HG02571 (cell line): Measurements from ENCODE around the gene CKB.
"Not testable (repeated sequence)": the region's sequence is repeated elsewhere in the genome, so short reads cannot be mapped to it uniquely, and the experiment has no call there.

Experiments
- ATAC-seq: cut with Tn5 transposase; IDR thresholded peaks from one replicate; pipeline ENCODE4 v1.9.1; 2021; ENCODE audit warnings: mild to moderate bottlenecking, moderate library complexity; ENCODE audit not compliant: unreplicated experiment

CKB gene

GRCh38 chr14:103514596-103515421 lies 7.8 kb downstream of the CKB start:
- ATAC-seq, result no peak

DNA sequence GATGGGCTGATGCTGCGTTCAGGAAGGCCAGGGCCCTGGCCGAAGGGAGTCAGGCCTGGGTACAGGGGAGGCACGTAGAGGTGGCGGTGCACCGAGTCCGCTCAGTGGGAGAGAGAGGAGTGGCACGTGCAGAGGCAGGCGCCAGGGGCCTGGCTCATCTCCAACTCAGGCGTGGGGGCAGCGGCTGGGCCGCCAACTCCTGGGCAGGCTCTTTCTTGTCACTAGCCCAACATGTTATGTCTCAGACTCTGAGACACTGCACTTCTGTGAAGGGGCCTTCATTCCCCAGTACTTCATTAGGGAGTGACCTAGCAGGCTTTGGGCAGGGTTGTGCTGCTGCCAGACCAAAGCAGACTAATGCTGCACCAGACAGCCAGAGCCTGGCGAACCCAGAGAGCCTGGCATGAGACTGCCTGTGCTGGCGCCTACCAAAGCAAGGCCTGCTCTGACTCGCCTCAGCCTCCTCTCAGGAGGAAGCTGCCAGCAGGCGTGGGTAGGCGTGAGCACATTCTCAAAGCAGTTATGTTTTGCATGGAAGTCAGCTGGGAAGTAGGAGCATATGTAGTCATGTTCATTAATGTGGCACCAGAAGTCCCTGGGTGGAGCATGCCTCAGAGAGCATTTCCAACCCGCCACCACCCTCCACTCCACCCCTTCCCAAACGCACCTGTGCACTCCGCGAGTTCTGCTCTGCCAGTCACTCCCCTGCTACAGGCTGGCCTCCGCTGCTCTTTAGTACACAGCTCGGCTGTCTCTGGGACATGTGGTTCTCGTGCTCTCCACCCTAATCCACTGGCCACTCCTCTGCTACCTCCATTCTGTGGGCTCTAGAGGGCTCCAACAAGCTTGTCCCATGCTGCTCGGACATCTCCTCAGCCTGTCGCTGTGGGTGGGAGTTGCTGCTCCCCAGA lies 9.7 kb downstream of the CKB start:
- ATAC-seq, result no peak

GRCh38 chr14:103512180-103512579 lies 10.4 kb downstream of the CKB start:
- not testable (repeated sequence) for ATAC-seq

GRCh38 chr14:103510724-103511693 lies 11.6 kb downstream of the CKB start:
- no peak for ATAC-seq

DNA sequence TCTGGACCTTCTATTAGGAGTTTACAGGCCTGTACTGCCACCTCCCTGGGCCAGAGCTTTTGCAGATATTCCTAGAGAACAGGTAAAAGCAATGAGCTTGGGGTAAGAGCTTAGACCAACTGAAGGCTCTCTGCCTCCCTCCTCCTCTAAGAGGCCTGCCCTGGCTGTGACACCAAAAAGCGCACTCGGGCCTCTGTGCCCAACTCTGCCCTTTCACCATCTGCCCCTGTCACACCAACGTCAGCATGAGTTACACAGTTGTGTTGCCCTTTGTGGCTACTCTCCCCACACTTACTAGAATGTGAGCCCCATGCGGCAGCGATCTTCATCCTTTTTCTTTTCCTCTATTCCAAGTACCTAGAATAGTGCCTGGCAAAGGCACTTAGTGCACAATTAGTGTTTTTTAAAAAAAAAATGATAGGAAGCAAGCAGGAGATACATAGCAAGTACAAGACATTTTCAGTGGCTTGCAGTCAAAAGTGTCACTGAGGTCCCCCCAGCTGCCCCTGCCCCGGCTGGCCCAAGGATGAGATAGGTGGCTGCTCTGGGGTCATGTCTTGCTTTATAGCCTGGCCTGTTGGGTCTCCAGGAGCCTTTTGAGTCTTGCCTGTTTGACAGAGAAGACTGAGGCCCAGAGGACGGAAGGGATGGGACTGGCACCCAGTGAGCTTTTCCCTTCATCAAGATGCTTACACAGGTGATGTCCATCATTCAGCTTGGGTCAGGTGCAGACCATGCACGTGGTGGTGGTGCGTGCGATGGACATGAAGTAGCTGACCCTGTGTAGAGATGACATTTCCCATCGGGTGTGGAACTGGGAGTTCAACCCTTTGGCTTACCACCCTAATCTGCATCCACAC lies 12.5 kb downstream of the CKB start:
- no peak for ATAC-seq

DNA sequence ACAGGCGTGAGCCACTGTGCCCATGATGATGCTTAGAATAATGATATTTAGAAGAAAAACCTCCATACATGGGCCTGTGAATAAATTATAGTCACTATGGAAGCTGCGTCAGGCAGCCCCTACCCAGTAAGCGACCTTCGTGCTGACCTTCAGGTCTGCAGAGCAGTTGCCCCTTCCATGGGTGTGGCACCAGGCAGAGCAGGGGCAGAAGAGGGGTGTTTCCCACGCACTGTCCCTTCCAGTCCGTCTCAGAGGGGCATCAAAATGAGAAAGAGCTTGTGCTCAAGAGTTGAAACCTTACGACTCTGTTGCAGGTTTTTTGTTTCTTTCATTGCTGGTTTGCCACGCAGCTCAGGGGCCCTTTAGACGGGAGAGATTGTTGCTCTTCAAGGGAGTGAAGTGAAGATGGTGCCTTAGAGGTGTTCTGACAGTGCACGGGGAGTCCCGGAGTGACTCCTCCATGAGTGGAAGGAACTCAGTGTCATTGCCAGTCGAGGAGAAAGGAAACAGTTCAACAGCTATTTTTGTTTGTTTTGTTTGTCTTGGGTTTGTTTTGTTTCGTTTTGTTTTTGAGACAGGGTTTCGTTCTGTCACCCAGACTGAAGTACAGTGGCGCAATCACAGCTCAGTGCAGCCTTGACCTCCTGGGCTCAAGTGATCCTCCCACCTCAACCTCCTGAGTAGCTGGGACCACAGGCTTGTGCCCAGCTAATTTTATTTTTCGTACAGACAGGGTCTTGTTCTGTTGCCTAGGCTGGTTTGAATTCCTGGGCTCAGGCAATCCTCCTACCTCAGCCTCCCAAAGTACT lies 13.9 kb downstream of the CKB start:
- ATAC-seq, result no peak

DNA sequence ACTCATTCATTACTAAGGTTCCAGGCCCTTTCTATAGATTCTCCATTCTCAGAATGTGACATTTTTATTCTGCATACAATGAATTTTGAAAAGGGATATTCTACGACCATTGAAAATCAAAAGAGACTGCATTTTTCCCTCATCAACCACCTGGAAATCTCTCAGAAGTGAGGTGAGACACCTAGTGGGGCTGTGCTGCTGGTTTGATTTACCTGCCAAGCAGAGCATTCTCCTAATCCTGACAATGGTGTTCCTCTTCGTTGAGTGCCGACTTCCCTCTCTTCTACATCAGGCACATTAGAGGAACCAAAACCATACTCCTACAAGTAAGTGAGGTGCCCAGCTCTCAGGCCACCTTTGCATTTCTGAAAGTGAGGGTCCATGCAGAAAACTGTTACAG lies 14.9 kb downstream of the CKB start:
- no peak for ATAC-seq

DNA sequence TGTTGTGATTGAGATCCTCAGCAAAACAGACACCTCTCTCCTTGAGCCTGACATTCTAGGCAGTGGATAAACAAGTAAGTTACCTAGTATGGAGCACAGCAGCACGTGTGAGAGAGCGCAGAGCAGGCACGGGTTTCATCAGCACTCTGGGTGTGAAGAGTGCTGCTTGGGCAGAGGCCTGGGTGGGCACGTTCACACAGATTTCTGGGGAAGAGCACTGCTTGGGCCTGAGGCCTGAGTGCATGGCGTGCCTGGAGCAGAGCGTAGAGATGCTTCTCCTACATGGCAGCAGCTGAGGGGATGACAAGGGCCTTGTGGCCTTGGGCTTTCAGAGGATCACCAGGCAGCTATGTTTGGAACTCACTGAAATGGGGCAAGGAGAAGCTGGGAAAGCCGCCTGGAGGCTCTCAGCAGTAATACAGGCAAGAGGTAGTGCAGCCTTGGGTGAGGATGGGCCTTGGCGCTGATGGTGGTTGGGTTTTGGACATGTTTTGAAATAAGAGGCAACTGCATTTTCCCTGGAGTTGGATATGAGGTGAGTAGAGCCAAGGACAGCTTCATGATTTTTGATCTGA lies 17.6 kb downstream of the CKB start:
- no peak for ATAC-seq

GRCh38 chr14:103503296-103503695 lies 19.3 kb downstream of the CKB start:
- ATAC-seq, result no peak

DNA sequence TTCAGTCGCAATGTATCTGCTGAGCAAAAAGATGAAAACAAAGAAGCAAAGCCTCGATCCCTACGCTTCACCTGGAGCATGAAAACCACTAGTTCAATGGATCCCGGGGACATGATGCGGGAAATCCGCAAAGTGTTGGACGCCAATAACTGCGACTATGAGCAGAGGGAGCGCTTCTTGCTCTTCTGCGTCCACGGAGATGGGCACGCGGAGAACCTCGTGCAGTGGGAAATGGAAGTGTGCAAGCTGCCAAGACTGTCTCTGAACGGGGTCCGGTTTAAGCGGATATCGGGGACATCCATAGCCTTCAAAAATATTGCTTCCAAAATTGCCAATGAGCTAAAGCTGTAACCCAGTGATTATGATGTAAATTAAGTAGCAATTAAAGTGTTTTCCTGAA lies 19.8 kb downstream of the CKB start:
- no peak for ATAC-seq

GRCh38 chr14:103501921-103502669 lies 20.5 kb downstream of the CKB start:
- no peak for ATAC-seq

GRCh38 chr14:103501041-103501870 lies 21.4 kb downstream of the CKB start:
- ATAC-seq, result no peak

- ATAC-seq, result no peak
Measured at GRCh38 chr14:103500148-103500990, 22.3 kb downstream of the CKB start.

GRCh38 chr14:103499709-103500108 lies 22.9 kb downstream of the CKB start:
- ATAC-seq, result no peak

GRCh38 chr14:103496776-103497175 lies 25.9 kb downstream of the CKB start:
- ATAC-seq, result no peak

DNA sequence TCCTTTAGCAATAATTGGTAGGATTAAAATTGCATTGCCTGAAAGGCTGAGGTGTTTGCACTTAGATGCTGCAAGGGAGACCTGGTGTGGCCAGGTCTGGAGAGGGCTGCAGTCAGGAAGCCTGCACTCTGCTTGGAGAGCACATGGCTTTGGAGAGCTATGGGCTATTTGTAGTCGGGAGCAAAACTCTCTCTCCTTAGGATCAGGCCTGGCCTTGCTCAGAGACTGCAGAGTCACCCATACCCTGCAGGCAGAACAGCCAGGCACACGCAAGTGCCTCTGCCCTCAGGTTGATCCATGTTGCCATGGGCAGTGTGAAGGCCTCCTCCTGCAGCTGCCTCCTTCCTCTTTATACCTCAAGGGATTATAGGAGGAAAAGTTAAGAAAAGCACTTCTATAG lies 26.8 kb downstream of the CKB start:
- ATAC-seq, result no peak
